Adipocyte (in vitro differentiated cells): ENCODE data around the gene ADAMTS2.

Experiments used
- DNase-seq: peaks from one replicate; pipeline ENCODE4 v3.0.0-alpha.2; 2015; ENCODE audit warnings: low read depth
- H3K27me3 ChIP-seq: replicated peaks from 2 replicates; pipeline ENCODE4 v1.7.0; 2013; ENCODE audit warnings: mild to moderate bottlenecking, low read length, moderate library complexity; ENCODE audit not compliant: control insufficient read depth, insufficient read depth
- H3K36me3 ChIP-seq: 2 replicates; pipeline ENCODE4 v1.7.0; 2013; ENCODE audit warnings: low read length, mild to moderate bottlenecking, moderate library complexity; ENCODE audit not compliant: control insufficient read depth, insufficient read depth, severe bottlenecking
- H3K4me1 ChIP-seq: 2 replicates; pipeline ENCODE4 v1.7.0; 2013; ENCODE audit warnings: mild to moderate bottlenecking, low read length, moderate library complexity; ENCODE audit not compliant: control insufficient read depth, insufficient read depth
- H3K4me3 ChIP-seq: 2 replicates; pipeline ENCODE4 v1.7.0; 2013; ENCODE audit warnings: mild to moderate bottlenecking, low read length, moderate library complexity
- H3K9ac ChIP-seq: 2 replicates; pipeline ENCODE4 v1.7.0; 2013; ENCODE audit warnings: mild to moderate bottlenecking, low read length, moderate library complexity
- H3K9me3 ChIP-seq: 2 replicates; pipeline ENCODE4 v1.7.0; 2013; ENCODE audit warnings: mild to moderate bottlenecking, low read length, moderate library complexity; ENCODE audit not compliant: control insufficient read depth

The ADAMTS2 gene

GRCh38 chr5:179205277-179205676 lies 140.0 kb downstream of the ADAMTS2 start:
- no peaks in the 10 kb centered on the region for H3K27me3 ChIP-seq
- H3K9me3 ChIP-seq = no peaks in the 10 kb centered on the region
- peaks cover 54% of the 10 kb centered on the region for H3K36me3 ChIP-seq
- H3K4me3 ChIP-seq = no peak overlapping the region
- DNase-seq = no peak
- no peak overlapping the region for H3K9ac ChIP-seq
- peaks cover 26% of the 10 kb centered on the region for H3K4me1 ChIP-seq

- no peaks in the 10 kb centered on the region for H3K27me3 ChIP-seq
- no peak overlapping the region for H3K9ac ChIP-seq
- peaks cover 19% of the 10 kb centered on the region for H3K4me1 ChIP-seq
- DNase-seq = no peak
- no peak overlapping the region for H3K4me3 ChIP-seq
- peaks cover 59% of the 10 kb centered on the region for H3K36me3 ChIP-seq
- H3K9me3 ChIP-seq = no peaks in the 10 kb centered on the region
Observed at GRCh38 chr5:179204572-179204971, 140.7 kb downstream of the ADAMTS2 start.

DNA sequence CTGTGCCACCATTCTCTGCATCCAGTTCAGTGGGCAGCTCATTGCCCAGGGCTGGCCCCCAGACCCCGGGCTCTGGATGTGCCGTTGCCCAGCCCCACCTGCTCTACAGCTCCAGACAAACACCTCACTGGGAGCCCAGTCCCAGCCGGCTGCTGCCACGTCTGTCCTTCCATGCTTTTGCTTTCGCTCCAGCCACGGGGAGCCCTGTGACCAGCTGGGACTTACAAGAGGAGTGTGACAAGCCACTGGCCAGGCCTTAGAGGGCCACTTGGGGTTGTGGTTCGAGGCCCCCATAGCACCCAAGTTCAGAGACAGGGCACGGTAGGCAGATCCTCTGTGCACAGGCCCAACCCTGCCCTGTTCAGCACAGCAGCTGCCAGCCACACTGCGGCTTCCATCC lies 142.0 kb downstream of the ADAMTS2 start:
- H3K27me3 ChIP-seq = no peaks in the 10 kb centered on the region
- H3K36me3 ChIP-seq = peaks cover 63% of the 10 kb centered on the region
- DNase-seq = no peak
- no peaks in the 10 kb centered on the region for H3K9me3 ChIP-seq
- H3K4me3 ChIP-seq = no peak overlapping the region
- peaks cover 7% of the 10 kb centered on the region for H3K4me1 ChIP-seq
- no peak overlapping the region for H3K9ac ChIP-seq

DNA sequence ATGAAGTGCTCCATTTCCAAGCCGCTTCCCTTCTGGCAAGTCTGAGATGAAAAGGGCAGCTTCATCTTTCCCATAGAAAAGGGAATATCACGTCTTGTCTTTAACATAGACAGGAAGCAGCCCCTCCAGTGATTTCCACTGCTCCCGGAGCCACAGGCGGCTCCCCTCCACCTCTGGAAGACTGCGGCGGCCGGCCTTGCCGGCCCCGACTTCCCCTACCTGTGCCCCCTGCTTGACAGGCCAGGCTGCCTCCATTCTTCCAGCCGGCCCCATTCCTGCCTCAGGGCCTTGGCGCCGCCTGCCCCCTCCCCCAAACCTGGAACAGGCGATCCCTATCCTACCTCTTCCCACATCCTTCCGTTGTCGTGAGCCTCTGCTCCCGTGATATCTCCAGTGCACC lies 143.3 kb downstream of the ADAMTS2 start:
- H3K36me3 ChIP-seq = peaks cover 74% of the 10 kb centered on the region
- H3K4me3 ChIP-seq = no peak overlapping the region
- DNase-seq = no peak
- H3K9ac ChIP-seq = no peak overlapping the region
- H3K9me3 ChIP-seq = no peaks in the 10 kb centered on the region
- H3K27me3 ChIP-seq = no peaks in the 10 kb centered on the region
- peaks cover 7% of the 10 kb centered on the region for H3K4me1 ChIP-seq

DNA sequence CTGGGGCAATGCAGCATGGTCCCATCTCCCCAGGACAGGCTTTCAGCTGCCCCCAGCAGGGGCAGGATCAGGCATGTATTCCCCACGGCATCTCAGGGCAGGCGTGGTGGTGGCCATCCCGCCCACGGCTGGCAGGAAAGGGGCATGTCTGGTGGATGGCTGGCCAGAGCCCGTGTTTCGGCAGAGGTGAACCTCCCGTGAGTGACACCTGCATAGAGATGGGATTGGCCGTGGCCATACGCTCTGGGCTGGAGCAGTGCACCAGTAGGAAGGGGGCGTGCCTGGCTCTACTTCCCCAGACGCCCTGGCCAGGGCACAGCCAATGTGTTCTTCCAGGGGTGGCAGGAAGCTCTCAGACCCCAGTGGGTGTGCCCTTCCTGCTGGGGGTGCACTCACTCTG lies 146.0 kb downstream of the ADAMTS2 start:
- no peak for DNase-seq

GRCh38 chr5:179198825-179199224 lies 146.4 kb downstream of the ADAMTS2 start:
- Histone ChIP-seq H3K4me1 (peaks cover 24% of the 10 kb centered on the region), H3K9me3 (no peaks in the 10 kb centered on the region), H3K9ac (no peak overlapping the region), H3K36me3 (peaks cover 59% of the 10 kb centered on the region), H3K4me3 (no peak overlapping the region), H3K27me3 (no peaks in the 10 kb centered on the region)
- DNase-seq = no peak

More for the DNA sequence above, 146.0 kb downstream of the ADAMTS2 start:
- Histone ChIP-seq H3K27me3 (no peaks in the 10 kb centered on the region), H3K9ac (no peak overlapping the region), H3K4me1 (peaks cover 24% of the 10 kb centered on the region), H3K4me3 (no peak overlapping the region), H3K36me3 (peaks cover 61% of the 10 kb centered on the region), H3K9me3 (no peaks in the 10 kb centered on the region)

DNA sequence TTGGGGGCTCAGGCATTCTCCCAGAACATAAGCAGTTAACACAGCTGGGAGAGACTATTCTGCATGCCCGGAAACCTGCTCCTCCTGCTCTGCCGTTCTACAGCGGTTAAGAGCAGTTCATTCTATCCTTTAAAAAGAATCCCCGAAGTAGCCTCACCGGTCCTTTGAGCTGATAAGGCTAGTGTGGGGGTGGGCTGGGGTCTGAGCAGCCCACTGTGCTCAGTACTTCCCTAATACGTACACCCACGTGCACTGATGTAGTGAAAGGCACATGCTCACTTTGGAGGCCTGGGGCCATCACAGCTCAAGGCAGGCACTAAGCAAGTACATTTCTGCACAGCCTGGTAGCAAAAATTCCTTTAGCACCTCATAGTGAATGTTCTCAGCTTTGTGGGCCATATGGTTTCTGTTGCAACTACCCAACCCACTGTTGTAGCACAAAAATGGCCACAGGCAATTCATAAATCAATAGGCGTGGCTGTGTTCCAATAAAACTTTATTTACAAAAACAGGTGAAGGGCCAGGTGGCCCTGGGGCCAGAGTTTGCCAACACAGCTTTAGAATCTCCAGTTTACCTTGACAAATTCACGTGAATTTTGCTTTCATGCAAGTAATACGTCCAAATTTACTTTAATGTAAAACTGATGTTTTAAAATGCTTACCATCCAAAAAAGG lies 148.7 kb downstream of the ADAMTS2 start:
- DNase-seq = no peak
- peaks cover 63% of the 10 kb centered on the region for H3K36me3 ChIP-seq

DNA sequence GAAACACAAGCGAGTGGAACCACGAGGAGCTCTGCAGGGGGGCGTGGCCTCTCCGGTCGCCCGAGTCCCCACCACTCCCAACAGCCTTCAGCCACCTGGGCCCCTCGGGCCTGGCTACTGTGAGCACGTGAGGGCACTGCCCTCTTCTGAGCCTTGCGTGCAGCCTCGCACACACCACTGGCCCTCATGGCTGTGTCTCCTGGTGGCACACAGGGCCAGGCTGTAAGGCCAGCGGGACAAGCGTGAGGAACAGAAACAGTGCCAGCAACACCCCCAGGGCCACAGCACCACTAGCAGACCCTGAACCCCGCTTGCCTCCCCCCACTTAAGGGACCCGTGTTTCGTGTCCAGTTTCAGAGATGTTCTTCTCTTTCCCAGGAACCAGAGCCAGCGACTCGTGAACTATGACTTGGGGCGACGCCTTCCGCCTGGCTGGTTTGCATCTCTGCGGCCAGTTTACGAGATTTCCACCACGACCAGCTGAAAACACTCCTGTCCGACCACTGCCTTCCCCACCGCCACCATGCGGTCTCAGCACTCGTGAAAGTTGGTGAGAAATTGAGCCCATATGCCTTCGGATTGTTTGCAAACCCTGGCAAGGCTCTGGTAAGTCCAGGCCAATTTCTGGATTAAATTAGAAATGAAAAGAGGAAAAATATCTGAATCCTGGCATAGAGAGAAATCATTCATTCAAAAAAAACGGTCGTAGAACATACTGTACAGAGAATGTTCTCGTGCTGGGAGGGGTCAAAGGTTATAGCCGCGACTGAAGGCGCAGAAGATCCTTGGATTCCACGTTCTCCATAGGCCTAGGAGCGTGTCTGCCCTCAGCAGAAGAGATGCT lies 149.5 kb downstream of the ADAMTS2 start:
- no peaks in the 10 kb centered on the region for H3K9me3 ChIP-seq

More for the DNA sequence above, 148.7 kb downstream of the ADAMTS2 start:
- Histone ChIP-seq H3K4me1 (peaks cover 24% of the 10 kb centered on the region), H3K4me3 (no peak overlapping the region), H3K27me3 (no peaks in the 10 kb centered on the region), H3K9me3 (no peaks in the 10 kb centered on the region), H3K9ac (peak overlapping the region; percentile 65)

GRCh38 chr5:179194941-179195381 lies 150.3 kb downstream of the ADAMTS2 start:
- peaks cover 17% of the 10 kb centered on the region for H3K4me1 ChIP-seq
- H3K36me3 ChIP-seq = peaks cover 57% of the 10 kb centered on the region
- H3K9me3 ChIP-seq = no peaks in the 10 kb centered on the region
- no peak for DNase-seq
- H3K4me3 ChIP-seq = no peak overlapping the region
- no peaks in the 10 kb centered on the region for H3K27me3 ChIP-seq
- H3K9ac ChIP-seq = no peak overlapping the region

More for the DNA sequence above, 149.5 kb downstream of the ADAMTS2 start:
- Histone ChIP-seq H3K9ac (peak overlapping the region; percentile 65), H3K27me3 (no peaks in the 10 kb centered on the region), H3K4me3 (no peak overlapping the region), H3K36me3 (peaks cover 58% of the 10 kb centered on the region), H3K4me1 (peaks cover 22% of the 10 kb centered on the region)
- DNase-seq = no peak

- H3K9me3 ChIP-seq = no peaks in the 10 kb centered on the region
- H3K36me3 ChIP-seq = peaks cover 52% of the 10 kb centered on the region
- no peak overlapping the region for H3K9ac ChIP-seq
- no peak overlapping the region for H3K4me3 ChIP-seq
- DNase-seq = no peak
- H3K27me3 ChIP-seq = no peaks in the 10 kb centered on the region
- peaks cover 17% of the 10 kb centered on the region for H3K4me1 ChIP-seq
Observed at GRCh38 chr5:179194201-179194910, 150.9 kb downstream of the ADAMTS2 start.

DNA sequence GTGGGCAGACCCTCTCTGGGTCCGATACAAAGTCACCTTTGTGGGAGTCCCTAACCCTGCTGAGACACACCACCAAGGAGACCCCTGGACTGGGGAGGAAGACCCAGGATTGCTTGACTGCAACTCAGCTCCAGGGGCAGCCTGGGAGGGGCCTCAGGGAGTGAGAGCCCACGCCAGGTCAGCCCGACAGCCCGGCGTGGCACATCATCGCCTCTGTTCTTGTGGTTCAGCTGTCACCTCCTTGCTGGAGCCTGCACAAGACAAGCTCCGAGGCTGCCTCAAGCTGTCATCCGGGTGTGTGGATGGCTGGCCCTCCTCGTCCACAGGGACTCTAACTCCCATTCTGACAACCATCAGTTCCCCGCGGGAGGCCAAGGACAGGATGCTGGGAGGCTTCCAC lies 151.5 kb downstream of the ADAMTS2 start:
- Histone ChIP-seq H3K4me1 (peaks cover 17% of the 10 kb centered on the region), H3K9me3 (no peaks in the 10 kb centered on the region), H3K9ac (no peak overlapping the region), H3K27me3 (no peaks in the 10 kb centered on the region), H3K36me3 (peaks cover 46% of the 10 kb centered on the region), H3K4me3 (no peak overlapping the region)
- no peak for DNase-seq
